A673 (cell line): ENCODE measurements around the gene COLGALT1. TPM values are rescaled to one million over a fixed set of nuclear protein-coding genes. Genes with fewer than 3 reads are reported as not detected.

Experiments used
- BruUV-seq: library from RNA; stranded (reverse); fragments of 400-500 nt; replicated peaks from 2 replicates; lab custom pipeline; 2021; lab: Mats Ljungman, UMichigan
- CTCF ChIA-PET: fragments of 300-600 bp; sonication (Branson Sonifier 250); formaldehyde crosslinking; loops from one replicate; lab custom pipeline; 2022; ENCODE audit warnings: antibody characterized with exemption; lab: Charles Lee
- POLR2A ChIA-PET: fragments of 300-600 bp; sonication (Branson Sonifier 250); formaldehyde crosslinking; loops from one replicate; lab custom pipeline; 2022; ENCODE audit warnings: antibody characterized with exemption; ENCODE audit not compliant: low non-redundant PET; lab: Charles Lee
- DNase-seq: peaks from one replicate; pipeline ENCODE4 v3.0.0-alpha.2; 2015; ENCODE audit warnings: low spot score
- H3K27ac ChIP-seq: fragments of 200-600 bp; sonication (generic); 2 replicates; pipeline ENCODE4 v1.5.1; 2016; ENCODE audit warnings: mixed run types, low read depth, mild to moderate bottlenecking, mixed read lengths, antibody characterized with exemption, low read length; ENCODE audit not compliant: poor library complexity, severe bottlenecking
- H3K27me3 ChIP-seq: fragments of 200-600 bp; sonication (generic); replicated peaks from 2 replicates; pipeline ENCODE4 v1.6.1; 2017; ENCODE audit warnings: mixed run types, low read depth, mild to moderate bottlenecking, mixed read lengths, antibody characterized with exemption, low read length; ENCODE audit not compliant: insufficient read depth, poor library complexity
- H3K36me3 ChIP-seq: fragments of 200-600 bp; sonication (generic); 2 replicates; pipeline ENCODE4 v1.6.1; 2016; ENCODE audit warnings: mixed run types, mild to moderate bottlenecking, mixed read lengths, antibody characterized with exemption, low read length; ENCODE audit not compliant: insufficient read depth, poor library complexity, severe bottlenecking
- H3K4me1 ChIP-seq: fragments of 200-600 bp; sonication (generic); 2 replicates; pipeline ENCODE4 v1.6.1; 2017; ENCODE audit warnings: mixed run types, mild to moderate bottlenecking, mixed read lengths, antibody characterized with exemption, low read length; ENCODE audit not compliant: insufficient read depth, poor library complexity, severe bottlenecking
- H3K4me3 ChIP-seq: fragments of 200-600 bp; sonication (generic); 2 replicates; pipeline ENCODE4 v1.5.1; 2016; ENCODE audit warnings: low read depth, mixed run types, mild to moderate bottlenecking, mixed read lengths, low read length; ENCODE audit not compliant: poor library complexity, severe bottlenecking
- H3K9me3 ChIP-seq: fragments of 200-600 bp; sonication (generic); 2 replicates; pipeline ENCODE4 v1.6.1; 2016; ENCODE audit warnings: mixed run types, low read depth, mild to moderate bottlenecking, mixed read lengths, antibody characterized with exemption, low read length; ENCODE audit not compliant: poor library complexity, severe bottlenecking
- CTCF ChIP-seq: fragments of 300-800, 200-600 bp; sonication (generic); conservative IDR thresholded peaks from 2 replicates; pipeline ENCODE4 v1.5.1; 2017; ENCODE audit warnings: low read depth, mild to moderate bottlenecking, antibody characterized with exemption, low read length, moderate library complexity, mixed read lengths
- EZH2 ChIP-seq: fragments of 200-600 bp; sonication (generic); IDR thresholded peaks from 2 replicates; pipeline ENCODE4 v1.6.1; 2017; ENCODE audit warnings: borderline replicate concordance, low read depth, mild to moderate bottlenecking, mixed read lengths, antibody characterized with exemption, low read length; ENCODE audit not compliant: poor library complexity, severe bottlenecking
- intact Hi-C: fragments of 100-400 bp; cut with micrococcal nuclease; formaldehyde crosslinking; loops from one replicate; pipeline ENCODE4 v1.10.0; 2022; ENCODE audit not compliant: unreplicated experiment
- total RNA-seq: library from RNA; stranded (reverse); gene quantifications from 2 replicates; pipeline ENCODE4 v1.2.3, GENCODE V29; 2021

COLGALT1 gene
- total RNA-seq, 1 experiment from 2014 or later = 91.3 TPM

GRCh38 chr19:17602872-17603510 is 47.5 kb downstream of the COLGALT1 start:
- no peak overlapping the region for H3K4me3 ChIP-seq
- TF ChIP-seq EZH2 (no peak), CTCF (no peak)
- H3K36me3 ChIP-seq = no peaks in the 10 kb centered on the region
- H3K4me1 ChIP-seq = peaks cover 10% of the 10 kb centered on the region
- CTCF ChIA-PET = interaction anchor here (0.6 kb wide), 1 partner anchor 180 kb away, joined by 6 read pairs; no protein-coding TSS in a partner anchor
- H3K9me3 ChIP-seq = no peaks in the 10 kb centered on the region
- DNase-seq = no peak
- no TSS peak for BruUV-seq
- intact Hi-C loops = loop anchor here (10.0 kb wide), 1 partner anchor 252 kb away; the partner anchor contains the start of gene RPL18A
- H3K27ac ChIP-seq = no peak overlapping the region
- no peaks in the 10 kb centered on the region for H3K27me3 ChIP-seq
- POLR2A ChIA-PET = no interaction called here

- POLR2A ChIA-PET = no interaction called here
- BruUV-seq = no TSS peak
- Histone ChIP-seq H3K27ac (no peak overlapping the region), H3K9me3 (no peaks in the 10 kb centered on the region), H3K36me3 (no peaks in the 10 kb centered on the region), H3K4me1 (peaks cover 10% of the 10 kb centered on the region), H3K4me3 (no peak overlapping the region), H3K27me3 (no peaks in the 10 kb centered on the region)
- CTCF ChIA-PET = no interaction called here
- intact Hi-C loops = loop anchor here (10.0 kb wide), 1 partner anchor 250 kb away; the partner anchor contains the start of gene RPL18A
- TF ChIP-seq CTCF (no peak), EZH2 (no peak)
- no peak for DNase-seq
These were observed 49.0 kb downstream of the COLGALT1 start for GRCh38 chr19:17604372-17605025.

GRCh38 chr19:17605117-17605516 is 49.7 kb downstream of the COLGALT1 start:
- no peaks in the 10 kb centered on the region for H3K27me3 ChIP-seq
- peaks cover 10% of the 10 kb centered on the region for H3K4me1 ChIP-seq
- no peak for TF ChIP-seq CTCF
- TF ChIP-seq EZH2 = no peak
- H3K4me3 ChIP-seq = peak overlapping the region; percentile 49
- no TSS peak for BruUV-seq
- H3K27ac ChIP-seq = no peak overlapping the region
- intact Hi-C loops = loop anchor here (10.0 kb wide), 1 partner anchor 250 kb away; the partner anchor contains the start of gene RPL18A
- no peak for DNase-seq
- ChIA-PET CTCF (interaction anchor here (0.5 kb wide), 2 partner anchors 15 to 133 kb away, joined by 3 to 6 read pairs; no protein-coding TSS in a partner anchor), POLR2A (no interaction called here)
- H3K36me3 ChIP-seq = no peaks in the 10 kb centered on the region
- H3K9me3 ChIP-seq = no peaks in the 10 kb centered on the region
